Stimulated activated CD4-positive, alpha-beta T cell treated with anti-CD3 and anti-CD28 coated beads, Interleukin-4, amount 100 ng/mL, for 24 hours (primary cell): ENCODE results near the gene ZNF664.

Experiments used
- DNase-seq: peaks from one replicate; pipeline ENCODE4 v3.0.0-alpha.2; 2020

Gene ZNF664

DNA sequence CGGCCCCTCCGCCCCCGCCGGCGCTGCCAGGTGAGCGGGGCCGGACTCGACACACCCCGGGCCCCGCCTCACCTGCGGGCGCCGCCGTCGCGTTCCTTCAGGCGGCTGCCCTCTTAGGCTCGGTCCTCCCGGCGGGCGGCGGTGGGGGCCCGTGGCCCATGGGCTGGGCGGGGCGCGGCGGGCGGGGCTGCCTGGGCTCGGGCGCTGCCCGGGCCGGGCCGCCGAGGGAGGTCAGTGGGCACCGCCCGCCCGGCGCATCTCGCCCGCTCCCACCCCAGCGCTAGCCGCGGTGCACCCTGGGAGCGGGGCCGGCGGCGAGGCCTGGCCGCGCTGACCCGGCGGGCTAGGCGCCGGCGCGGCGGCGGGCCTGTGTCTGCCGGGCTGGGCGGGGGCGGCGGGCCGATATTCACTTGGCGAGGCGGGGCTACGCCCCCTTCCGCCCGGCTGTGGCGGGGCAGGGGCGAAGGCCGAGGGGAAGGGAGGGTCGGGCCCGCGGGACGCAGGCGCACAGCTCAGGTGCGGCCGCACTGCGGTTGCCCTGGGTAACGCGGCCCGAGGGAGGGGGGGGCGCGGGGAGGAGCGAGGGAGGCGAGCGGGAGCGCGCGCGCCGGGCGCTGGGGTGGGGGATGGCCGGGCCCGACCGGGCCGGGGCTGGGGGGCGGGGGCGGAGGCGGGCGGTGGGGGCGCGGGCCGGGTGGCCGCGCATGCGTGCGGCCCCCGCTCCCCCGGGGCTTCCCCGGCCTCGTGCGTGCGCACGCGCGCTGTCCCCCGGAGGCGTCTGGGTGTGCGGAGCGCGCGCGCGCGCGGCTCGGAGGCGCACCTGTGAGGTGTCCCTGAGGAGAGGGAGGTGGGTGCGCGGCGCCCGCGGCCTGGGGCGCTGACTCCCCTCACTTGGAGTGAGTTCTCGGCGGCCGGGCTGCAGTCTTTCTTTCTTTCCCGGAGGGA, at the start of gene ZNF664, which contains the start of gene CCDC92:
Gene ZNF664, plus strand, starts transcription at position 759 of the 945 bp plus-strand sequence. CDS start 38,930 bp downstream, outside the sequence.
Gene CCDC92, minus strand, starts transcription at position 375 of the 945 bp plus-strand sequence. CDS start 28,526 bp downstream, outside the sequence.
- peak; percentile 94 for DNase-seq

GRCh38 chr12:123923927-123924326, 49.1 kb upstream of the ZNF664 start:
- no peak for DNase-seq

- DNase-seq = no peak
These were observed 48.5 kb upstream of the ZNF664 start for GRCh38 chr12:123924539-123924938.

GRCh38 chr12:123928274-123928865, 44.6 kb upstream of the ZNF664 start:
- no peak for DNase-seq

GRCh38 chr12:123928897-123929296, 44.1 kb upstream of the ZNF664 start:
- no peak for DNase-seq

- no peak for DNase-seq
These were observed 43.0 kb upstream of the ZNF664 start for GRCh38 chr12:123929946-123930583.

- peak; percentile 39 for DNase-seq
These were observed 41.2 kb upstream of the ZNF664 start for GRCh38 chr12:123931686-123932321.

DNA sequence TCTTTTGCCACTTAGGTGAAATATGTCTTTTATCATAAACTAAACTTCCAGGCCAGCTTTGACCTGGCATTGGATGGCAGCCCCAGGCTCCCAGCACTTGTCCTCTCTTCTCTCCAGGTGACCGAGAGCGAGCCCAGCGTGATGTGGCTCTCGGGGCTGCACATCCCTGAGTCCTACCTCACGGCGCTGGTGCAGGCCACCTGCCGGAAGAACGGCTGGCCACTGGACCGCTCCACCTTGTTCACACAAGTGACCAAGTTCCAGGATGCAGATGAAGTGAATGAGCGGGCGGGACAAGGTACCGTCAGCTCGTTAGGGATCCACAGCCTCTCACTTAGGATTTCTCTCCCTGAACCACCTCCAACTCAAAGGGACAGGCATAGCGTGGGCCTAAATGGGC, 39.8 kb upstream of the ZNF664 start:
- no peak for DNase-seq

DNA sequence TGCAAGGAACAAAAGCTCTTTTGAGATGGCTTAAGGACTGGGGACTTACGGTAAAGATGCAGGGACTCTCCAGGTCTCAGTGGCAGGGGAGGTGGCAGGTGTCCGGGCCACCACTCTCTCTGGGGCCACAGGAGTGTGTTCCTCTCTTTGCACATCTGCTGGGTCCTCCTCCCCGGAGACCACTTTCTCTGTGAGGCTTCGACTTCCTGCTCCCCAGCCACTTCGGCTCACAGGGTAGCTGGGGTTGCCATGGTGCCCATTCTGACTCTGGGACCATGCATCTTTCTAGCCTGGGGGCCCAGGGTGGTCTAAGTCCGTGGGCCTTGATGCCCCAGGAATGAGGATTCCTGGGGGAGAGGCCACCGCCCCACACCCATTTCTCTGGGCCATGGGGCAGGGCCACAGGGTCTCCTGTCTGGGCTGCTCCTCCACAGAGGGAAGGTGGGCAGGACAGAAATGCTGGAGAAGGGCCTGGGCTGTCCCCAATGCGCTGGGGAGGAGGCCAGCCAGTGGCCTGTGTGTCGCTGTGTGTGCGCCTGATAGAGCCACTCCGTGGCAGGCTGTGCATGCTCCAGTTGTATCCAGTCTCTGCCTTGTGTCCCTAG, 38.9 kb upstream of the ZNF664 start:
- DNase-seq = no peak

GRCh38 chr12:123934829-123935228, 38.2 kb upstream of the ZNF664 start:
- DNase-seq = no peak

DNA sequence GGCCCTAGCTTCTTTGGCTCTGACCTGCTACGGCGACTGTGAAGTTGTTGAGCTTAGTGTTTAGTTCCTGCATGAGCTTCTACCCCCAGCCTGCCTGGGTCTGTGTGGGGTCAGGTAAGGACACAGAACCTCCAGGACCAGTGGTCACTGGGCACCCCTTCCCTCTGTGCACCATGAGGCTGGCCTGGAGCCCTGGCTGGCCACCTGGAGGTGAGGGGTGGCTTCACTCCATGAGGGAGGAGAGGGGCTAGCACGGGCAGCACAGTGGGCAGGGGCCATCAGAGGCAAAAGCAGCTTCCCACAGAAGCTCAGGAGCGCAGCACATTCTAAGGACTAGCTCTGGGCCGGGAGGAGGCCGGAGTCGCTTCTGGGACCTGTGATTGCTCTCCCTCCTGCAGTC, 37.1 kb upstream of the ZNF664 start:
- DNase-seq = no peak

DNA sequence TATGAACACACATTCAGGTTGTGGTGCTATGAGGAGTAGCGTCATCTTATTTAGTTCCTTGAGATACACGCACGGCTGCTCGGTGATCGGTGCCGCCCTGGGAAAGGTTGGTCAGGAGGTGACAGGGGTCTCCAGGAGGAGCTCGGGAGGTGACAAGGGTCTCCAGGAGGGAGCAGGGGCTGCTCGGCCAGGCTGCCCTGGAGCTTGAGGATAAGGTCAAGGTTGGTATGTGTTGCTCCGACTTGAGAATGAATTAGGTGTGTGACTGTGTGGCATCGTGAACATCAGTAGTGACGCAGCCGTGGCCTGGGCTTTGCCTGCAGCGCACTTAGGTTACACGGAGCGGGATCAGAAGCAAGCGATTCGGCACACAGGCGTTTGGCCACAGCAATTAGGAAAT, 36.5 kb upstream of the ZNF664 start:
- no peak for DNase-seq

GRCh38 chr12:123936956-123937706, 35.9 kb upstream of the ZNF664 start:
- DNase-seq = no peak

- peak; percentile 45 for DNase-seq
These were observed 35.1 kb upstream of the ZNF664 start for GRCh38 chr12:123937707-123938591.

- DNase-seq = peak; percentile 15
These were observed 34.1 kb upstream of the ZNF664 start for GRCh38 chr12:123938679-123939480.

- DNase-seq = no peak
These were observed 33.0 kb upstream of the ZNF664 start for GRCh38 chr12:123939716-123940626.

- DNase-seq = no peak
These were observed 32.4 kb upstream of the ZNF664 start for GRCh38 chr12:123940627-123940966.

DNA sequence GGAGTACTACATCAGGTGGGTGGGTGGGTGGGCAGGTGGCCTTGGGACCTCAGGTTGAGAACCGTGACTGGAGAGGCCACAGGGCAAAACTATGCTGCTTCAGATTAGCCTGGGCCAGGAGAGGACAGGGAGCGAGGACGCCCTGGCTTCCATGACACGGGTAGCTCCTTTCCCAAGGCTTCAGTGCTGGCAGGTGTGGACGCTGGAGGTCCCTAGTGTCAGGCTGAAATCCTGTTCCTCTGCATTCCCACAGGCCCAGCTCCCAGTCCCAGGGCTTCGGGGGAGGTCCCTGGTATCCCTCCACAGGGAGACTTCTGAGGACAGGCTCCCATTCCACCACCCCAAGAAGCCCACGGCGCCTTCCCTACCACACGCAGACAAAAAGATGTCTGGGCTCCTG, 32.0 kb upstream of the ZNF664 start:
- no peak for DNase-seq
